Right lobe of liver (tissue), 6 donors: ENCODE data around the gene ID2. TPM values are rescaled to one million over a fixed set of nuclear protein-coding genes. Genes with fewer than 3 reads are reported as not detected.

Experiments
- ATAC-seq, 4 donors: fragments of 200-7000 bp; cut with Tn5 transposase; one replicate each; pipeline ENCODE4 v1.9.1; 2020; ENCODE audit warnings: mild to moderate bottlenecking in 4 of 4, moderate library complexity in 4 of 4
- DNase-seq, 3 donors: peaks; one replicate each; pipeline ENCODE4 v3.0.0-alpha.2; 2020
- H3K27ac ChIP-seq, 3 donors: fragments of 200-600 bp; one replicate each; pipeline ENCODE4 v1.8.0; 2022
- H3K27me3 ChIP-seq, 2 donors: fragments of 200-600 bp; one replicate each; pipeline ENCODE4 v1.8.0; 2022
- H3K36me3 ChIP-seq, 4 donors: fragments of 200-600 bp; sonication (generic) in 1 of 4; one replicate each; pipeline versions ENCODE4 v1.5.1 to v1.8.0; 2017 to 2022; ENCODE audit warnings: control low read depth in 1 of 4
- H3K4me1 ChIP-seq, 4 donors: fragments of 200-600 bp; sonication (generic) in 1 of 4; one replicate each; pipeline versions ENCODE4 v1.5.1 to v1.8.0; 2017 to 2022; ENCODE audit warnings: control low read depth in 1 of 4
- H3K4me3 ChIP-seq, 3 donors: fragments of 200-600 bp; one replicate each; pipeline ENCODE4 v1.8.0; 2022
- H3K9me3 ChIP-seq, 4 donors: fragments of 200-600 bp; sonication (generic) in 1 of 4; one replicate each; pipeline versions ENCODE4 v1.5.1 to v1.8.0; 2017 to 2022; ENCODE audit warnings: control low read depth in 1 of 4
- POLR2A ChIP-seq: fragments of 450-650 bp; IDR thresholded peaks from one replicate; pipeline ENCODE4 v1.6.1; 2017; ENCODE audit warnings: antibody characterized with exemption, mild to moderate bottlenecking
- WGBS: methylation state at CpG from one replicate; pipeline ENCODE4 v1.1.6; 2018; ENCODE audit warnings: low coverage, low lambda C conversion rate; ENCODE audit not compliant: insufficient coverage; ENCODE audit errors: missing lambda C conversion rate; 5-methylcytosine and 5-hydroxymethylcytosine counted together
- intact Hi-C, 2 donors: fragments of 100-400 bp; cut with DNase I; formaldehyde crosslinking; loops; one replicate each; pipeline versions ENCODE4 v1.11.2 to v1.14.1; 2022
- total RNA-seq, 6 experiments: library from RNA; depleted of rRNA in 2 of 6; stranded (reverse); fragments of >200 nt in 2 of 6; fragmentation: NEBNext Ultra II Directional in 3 of 6; extraction: Animal tissue kit (Norgen Biotek cat#: 25700) in 3 of 6; gene quantifications; one replicate each; pipeline versions ENCODE4 v1.1.0 to v1.2.4, GENCODE V29; 2016 to 2023
- TF ChIP-seq, protein P1 (sequence below), 4 donors: fragments of 200-600 bp in 3 of 4; fragments of 450-650 bp in 1 of 4; IDR thresholded peaks; one replicate each; pipeline versions ENCODE4 v1.5.1 to v1.8.0; 2016 to 2022; ENCODE audit warnings: antibody characterized with exemption in 4 of 4, mild to moderate bottlenecking in 2 of 4
- donor health status: DM: no; HTN: yes; CAD: no.
- donor health status: DM: no; HTN: no; CAD: no.
- donor health status: DM: no; HTN: no; CAD: no.
- donor health status: DM: no; HTN: yes; CAD: no.
- donor health status: DM: no; HTN: yes; CAD: no.

ID2 gene
- total RNA-seq, 6 experiments from 2014 or later: 103 to 520 (median 191) TPM

DNA sequence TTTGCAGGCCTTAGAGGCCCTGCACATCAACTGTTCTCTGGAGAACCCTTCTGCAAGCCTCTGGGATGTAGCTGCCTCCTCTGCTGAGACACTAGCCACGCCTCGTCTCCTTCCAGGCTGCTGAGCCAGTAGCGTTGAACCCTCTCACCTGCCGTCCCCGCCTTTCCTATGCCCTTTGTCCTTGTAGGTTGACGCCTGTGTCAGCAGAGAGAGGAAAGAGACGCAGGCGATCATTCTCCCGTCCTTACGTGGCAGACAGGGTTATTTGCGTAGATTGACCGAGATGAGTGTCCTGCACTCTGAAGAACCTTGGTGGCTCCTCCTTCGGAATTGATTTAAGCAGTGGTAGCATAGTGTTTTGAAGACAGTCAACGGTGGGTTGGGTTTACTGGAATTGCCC, 27.8 kb downstream of the ID2 start:
- Histone ChIP-seq H3K9me3 (no peaks in the 10 kb centered on the region), H3K4me3 (no peak overlapping the region)
- TF ChIP-seq POLR2A: no peak
- TF ChIP-seq, protein P1, sequence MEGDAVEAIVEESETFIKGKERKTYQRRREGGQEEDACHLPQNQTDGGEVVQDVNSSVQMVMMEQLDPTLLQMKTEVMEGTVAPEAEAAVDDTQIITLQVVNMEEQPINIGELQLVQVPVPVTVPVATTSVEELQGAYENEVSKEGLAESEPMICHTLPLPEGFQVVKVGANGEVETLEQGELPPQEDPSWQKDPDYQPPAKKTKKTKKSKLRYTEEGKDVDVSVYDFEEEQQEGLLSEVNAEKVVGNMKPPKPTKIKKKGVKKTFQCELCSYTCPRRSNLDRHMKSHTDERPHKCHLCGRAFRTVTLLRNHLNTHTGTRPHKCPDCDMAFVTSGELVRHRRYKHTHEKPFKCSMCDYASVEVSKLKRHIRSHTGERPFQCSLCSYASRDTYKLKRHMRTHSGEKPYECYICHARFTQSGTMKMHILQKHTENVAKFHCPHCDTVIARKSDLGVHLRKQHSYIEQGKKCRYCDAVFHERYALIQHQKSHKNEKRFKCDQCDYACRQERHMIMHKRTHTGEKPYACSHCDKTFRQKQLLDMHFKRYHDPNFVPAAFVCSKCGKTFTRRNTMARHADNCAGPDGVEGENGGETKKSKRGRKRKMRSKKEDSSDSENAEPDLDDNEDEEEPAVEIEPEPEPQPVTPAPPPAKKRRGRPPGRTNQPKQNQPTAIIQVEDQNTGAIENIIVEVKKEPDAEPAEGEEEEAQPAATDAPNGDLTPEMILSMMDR (IDR thresholded peaks at IDR 0.05): no peak

DNA sequence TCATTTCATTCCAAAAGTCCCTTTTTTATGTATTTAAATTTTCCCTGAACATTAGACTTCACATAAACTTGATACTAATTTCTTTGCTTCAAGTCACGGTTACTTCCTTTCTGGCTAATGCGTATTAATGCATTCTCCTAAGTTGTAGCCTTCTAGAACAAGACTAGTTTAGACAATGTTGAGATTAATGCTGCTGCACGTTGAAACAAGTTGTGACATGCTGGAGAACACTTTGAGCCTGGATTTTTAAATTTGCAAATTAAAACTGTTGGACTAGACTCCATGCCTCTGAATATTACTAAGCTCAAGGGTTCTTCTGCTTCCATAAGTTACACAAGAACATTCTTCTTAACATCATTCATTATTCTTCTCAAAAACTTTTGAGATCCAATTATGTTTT, 29.1 kb downstream of the ID2 start:
- H3K27ac ChIP-seq: no peak overlapping the region
- no peaks in the 10 kb centered on the region for H3K27me3 ChIP-seq
- TF ChIP-seq, protein P1 (IDR thresholded peaks at IDR 0.05): no peak
- TF ChIP-seq POLR2A: no peak
- no peaks in the 10 kb centered on the region for H3K9me3 ChIP-seq
- 62% methylated on average over 3 of the region's 3 CpGs for WGBS
- no peaks in the 10 kb centered on the region for H3K36me3 ChIP-seq
- no peaks in the 10 kb centered on the region for H3K4me1 ChIP-seq
- H3K4me3 ChIP-seq: no peak overlapping the region
- no peak for ATAC-seq
- no peak for DNase-seq
- intact Hi-C loops: no loop called here

More for the DNA sequence above, 27.8 kb downstream of the ID2 start:
- no peak for DNase-seq
- H3K27ac ChIP-seq: no peak overlapping the region
- H3K27me3 ChIP-seq: no peaks in the 10 kb centered on the region
- no peaks in the 10 kb centered on the region for H3K36me3 ChIP-seq
- no peaks in the 10 kb centered on the region for H3K4me1 ChIP-seq
- 78% methylated on average over 10 of the region's 14 CpGs for WGBS
- no peak for ATAC-seq
- intact Hi-C loops: no loop called here

DNA sequence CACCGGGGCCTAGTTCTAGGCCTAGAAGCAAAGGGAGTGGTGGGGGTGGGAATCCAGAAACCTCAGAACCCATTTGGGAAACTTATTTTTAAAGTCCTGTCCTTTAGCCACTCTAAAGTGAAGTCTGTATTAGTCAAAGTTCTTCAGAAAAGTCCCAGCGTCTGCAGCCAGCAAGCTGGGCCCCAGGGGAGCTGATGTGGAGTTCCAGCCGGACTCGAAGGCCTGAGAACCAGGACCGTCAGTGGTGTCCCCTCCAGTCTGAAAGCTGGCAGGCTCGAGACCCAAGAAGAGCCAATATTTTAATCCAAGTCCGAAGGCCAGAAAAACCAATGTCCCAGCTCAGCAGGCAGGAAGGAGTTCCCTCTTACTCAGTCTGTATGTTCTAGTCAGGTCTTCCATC, 32.4 kb downstream of the ID2 start:
- intact Hi-C loops: no loop called here

GRCh38 chr2:8714971-8715370, 33.1 kb downstream of the ID2 start:
- no peak for ATAC-seq
- no peak for TF ChIP-seq POLR2A
- TF ChIP-seq, protein P1 (IDR thresholded peaks at IDR 0.05): no peak
- Histone ChIP-seq H3K36me3 (no peaks in the 10 kb centered on the region), H3K9me3 (no peaks in the 10 kb centered on the region), H3K27ac (no peak overlapping the region), H3K27me3 (no peaks in the 10 kb centered on the region), H3K4me3 (no peak overlapping the region), H3K4me1 (no peaks in the 10 kb centered on the region)
- intact Hi-C loops: no loop called here
- WGBS: 72% methylated on average over 5 of the region's 5 CpGs
- no peak for DNase-seq

More for the DNA sequence above, 32.4 kb downstream of the ID2 start:
- WGBS: 88% methylated on average over 1 of the region's 7 CpGs
- ATAC-seq (no peak), DNase-seq (no peak)
- H3K9me3 ChIP-seq: no peaks in the 10 kb centered on the region
- H3K27me3 ChIP-seq: no peaks in the 10 kb centered on the region
- H3K4me3 ChIP-seq: no peak overlapping the region
- H3K36me3 ChIP-seq: no peaks in the 10 kb centered on the region
- no peak overlapping the region for H3K27ac ChIP-seq
- no peak for TF ChIP-seq POLR2A
- TF ChIP-seq, protein P1 (IDR thresholded peaks at IDR 0.05): no peak
- no peaks in the 10 kb centered on the region for H3K4me1 ChIP-seq

DNA sequence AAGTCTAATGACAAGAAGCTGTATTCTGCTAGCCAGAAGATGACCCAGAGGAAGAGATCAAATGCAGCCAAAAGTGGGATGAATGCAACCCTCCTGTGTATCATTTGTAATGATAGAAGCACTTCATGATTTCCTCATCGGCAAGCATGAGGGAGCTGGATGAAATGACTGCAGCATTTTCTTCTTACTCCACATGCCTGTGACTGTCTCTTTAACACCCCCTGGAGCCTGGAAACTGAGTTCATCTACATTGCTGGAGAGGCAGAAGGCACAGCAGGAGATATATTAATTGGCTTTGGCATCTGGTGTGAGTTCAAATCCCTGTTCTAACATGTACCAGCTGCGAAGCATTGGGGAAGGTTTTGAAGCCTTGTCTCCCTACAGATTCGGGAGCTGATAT, 37.7 kb downstream of the ID2 start:
- H3K36me3 ChIP-seq: no peaks in the 10 kb centered on the region
- H3K4me1 ChIP-seq: no peaks in the 10 kb centered on the region
- TF ChIP-seq POLR2A: no peak
- TF ChIP-seq, protein P1 (IDR thresholded peaks at IDR 0.05): no peak
- H3K4me3 ChIP-seq: no peak overlapping the region
- no peaks in the 10 kb centered on the region for H3K9me3 ChIP-seq
- intact Hi-C loops: no loop called here
- DNase-seq (no peak), ATAC-seq (no peak)
- WGBS: 82% methylated on average over 3 of the region's 3 CpGs
- H3K27ac ChIP-seq: no peak overlapping the region
- no peaks in the 10 kb centered on the region for H3K27me3 ChIP-seq
